Activated CD4-positive, alpha-beta T cell treated with anti-CD3 and anti-CD28 coated beads, Interleukin-2, Interleukin-6, amounts not matched to agents 100 ng/mL and 50 ng/mL, durations not matched to agents 16 hours and 8 hours (primary cell): ENCODE measurements around the gene TENT4B.
"Not testable (repeated sequence)": the region's sequence is repeated elsewhere in the genome, so short reads cannot be mapped to it uniquely, and the experiment has no call there.

ENCODE experiments used
- DNase-seq: peaks from one replicate; pipeline ENCODE4 v3.0.0-alpha.2; 2020

Gene TENT4B

GRCh38 chr16:50238868-50239301 lies 85.8 kb downstream of the TENT4B start:
- DNase-seq, result no peak

- DNase-seq, result not testable (repeated sequence)
These were observed 89.9 kb downstream of the TENT4B start for GRCh38 chr16:50243024-50243423.

GRCh38 chr16:50244140-50244503 lies 91.0 kb downstream of the TENT4B start:
- DNase-seq, result no peak

GRCh38 chr16:50244504-50245416 lies 91.7 kb downstream of the TENT4B start:
- DNase-seq, result no peak

- DNase-seq, result peak; percentile 84
These were observed 92.6 kb downstream of the TENT4B start for GRCh38 chr16:50245417-50246298.

GRCh38 chr16:50246299-50247122 lies 93.4 kb downstream of the TENT4B start:
- no peak for DNase-seq

- no peak for DNase-seq
These were observed 94.2 kb downstream of the TENT4B start for GRCh38 chr16:50247123-50247905.

- DNase-seq, result no peak
These were observed 95.0 kb downstream of the TENT4B start for GRCh38 chr16:50247906-50248608.

- no peak for DNase-seq
These were observed 95.7 kb downstream of the TENT4B start for GRCh38 chr16:50248845-50249244.

- no peak for DNase-seq
These were observed 98.4 kb downstream of the TENT4B start for GRCh38 chr16:50251375-50252081.

GRCh38 chr16:50252082-50252611 lies 99.0 kb downstream of the TENT4B start:
- DNase-seq, result no peak

GRCh38 chr16:50252874-50253513 lies 99.9 kb downstream of the TENT4B start:
- DNase-seq, result no peak

- DNase-seq, result no peak
These were observed 100.4 kb downstream of the TENT4B start for GRCh38 chr16:50253514-50253910.

- no peak for DNase-seq
These were observed 101.0 kb downstream of the TENT4B start for GRCh38 chr16:50254072-50254471.

- no peak for DNase-seq
These were observed 102.4 kb downstream of the TENT4B start for GRCh38 chr16:50255538-50255937.

GRCh38 chr16:50256604-50257003 lies 103.5 kb downstream of the TENT4B start:
- no peak for DNase-seq

GRCh38 chr16:50257876-50258275 lies 104.8 kb downstream of the TENT4B start:
- DNase-seq, result no peak

GRCh38 chr16:50259334-50260205 lies 106.5 kb downstream of the TENT4B start:
- DNase-seq, result no peak
